Uterus (tissue), 2 donors: ENCODE results near the gene FRMD5.

ENCODE experiments used
- POLR2A ChIP-seq, 2 donors: fragments of 450-650 bp; IDR thresholded peaks; one replicate each; pipeline ENCODE4 v1.6.1; 2016; ENCODE audit warnings: antibody characterized with exemption in 2 of 2, mild to moderate bottlenecking in 1 of 2, moderate library complexity in 1 of 2
- TF ChIP-seq, protein P1 (sequence below), 4 experiments: fragments of 200-600 bp in 2 of 4; fragments of 450-650 bp in 2 of 4; sonication (generic) in 2 of 4; IDR thresholded peaks; one replicate each; pipeline ENCODE4 v1.5.1; 2016 to 2019; ENCODE audit warnings: antibody characterized with exemption in 4 of 4, mild to moderate bottlenecking in 2 of 4, moderate library complexity in 1 of 4

GRCh38 chr15:43881245-43881644 lies 313.8 kb downstream of the FRMD5 start:
- TF ChIP-seq POLR2A (IDR thresholded peaks at IDR 0.05) = no peak
- TF ChIP-seq, protein P1, sequence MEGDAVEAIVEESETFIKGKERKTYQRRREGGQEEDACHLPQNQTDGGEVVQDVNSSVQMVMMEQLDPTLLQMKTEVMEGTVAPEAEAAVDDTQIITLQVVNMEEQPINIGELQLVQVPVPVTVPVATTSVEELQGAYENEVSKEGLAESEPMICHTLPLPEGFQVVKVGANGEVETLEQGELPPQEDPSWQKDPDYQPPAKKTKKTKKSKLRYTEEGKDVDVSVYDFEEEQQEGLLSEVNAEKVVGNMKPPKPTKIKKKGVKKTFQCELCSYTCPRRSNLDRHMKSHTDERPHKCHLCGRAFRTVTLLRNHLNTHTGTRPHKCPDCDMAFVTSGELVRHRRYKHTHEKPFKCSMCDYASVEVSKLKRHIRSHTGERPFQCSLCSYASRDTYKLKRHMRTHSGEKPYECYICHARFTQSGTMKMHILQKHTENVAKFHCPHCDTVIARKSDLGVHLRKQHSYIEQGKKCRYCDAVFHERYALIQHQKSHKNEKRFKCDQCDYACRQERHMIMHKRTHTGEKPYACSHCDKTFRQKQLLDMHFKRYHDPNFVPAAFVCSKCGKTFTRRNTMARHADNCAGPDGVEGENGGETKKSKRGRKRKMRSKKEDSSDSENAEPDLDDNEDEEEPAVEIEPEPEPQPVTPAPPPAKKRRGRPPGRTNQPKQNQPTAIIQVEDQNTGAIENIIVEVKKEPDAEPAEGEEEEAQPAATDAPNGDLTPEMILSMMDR (IDR thresholded peaks at IDR 0.05) = no peak
